Activated CD4-positive, alpha-beta T cell treated with anti-CD3 and anti-CD28 coated beads, Interleukin-2, amount 10 ng/mL, durations not matched to agents 24 days and 14 days (primary cell): ENCODE results near the gene RIPK3. TPM values are rescaled to one million over a fixed set of nuclear protein-coding genes. Genes with fewer than 3 reads are reported as not detected.

Experiments
- DNase-seq: peaks from one replicate; pipeline ENCODE4 v3.0.0; 2022
- H3K27ac Mint-ChIP-seq: one replicate; pipeline ENCODE4 v1.8.0; 2022; ENCODE audit warnings: mild to moderate bottlenecking, mixed read lengths
- H3K27me3 Mint-ChIP-seq: one replicate; pipeline ENCODE4 v1.8.0; 2022; ENCODE audit warnings: mixed read lengths
- H3K36me3 Mint-ChIP-seq: one replicate; pipeline ENCODE4 v1.8.0; 2022; ENCODE audit warnings: low read depth, mild to moderate bottlenecking, mixed read lengths
- H3K4me1 Mint-ChIP-seq: one replicate; pipeline ENCODE4 v1.8.0; 2021; ENCODE audit warnings: mixed read lengths
- H3K4me3 Mint-ChIP-seq: one replicate; pipeline ENCODE4 v1.8.0; 2022; ENCODE audit warnings: mild to moderate bottlenecking, moderate library complexity, mixed read lengths
- H3K9me3 Mint-ChIP-seq: one replicate; pipeline ENCODE4 v1.8.0; 2021; ENCODE audit warnings: mixed read lengths
- intact Hi-C: fragments of 100-400 bp; cut with micrococcal nuclease; formaldehyde crosslinking; loops from one replicate; pipeline ENCODE4 v1.15.1; 2023
- total RNA-seq: library from RNA; stranded (reverse); gene quantifications from 2 replicates; pipeline ENCODE4 v1.2.3, GENCODE V29; 2022

The RIPK3 gene
- total RNA-seq, 1 donor from 2014 or later: 13.9 TPM

GRCh38 chr14:24314377-24315193 lies 25.2 kb downstream of the RIPK3 start:
- peak overlapping the region; percentile 81 for H3K27ac Mint-ChIP-seq
- peaks cover 62% of the 10 kb centered on the region for H3K4me1 Mint-ChIP-seq
- intact Hi-C loops: no loop called here
- H3K9me3 Mint-ChIP-seq: no peaks in the 10 kb centered on the region
- H3K27me3 Mint-ChIP-seq: peaks cover 2% of the 10 kb centered on the region
- DNase-seq: no peak
- peaks cover 28% of the 10 kb centered on the region for H3K36me3 Mint-ChIP-seq
- peak overlapping the region; percentile 86 for H3K4me3 Mint-ChIP-seq

- peaks cover 34% of the 10 kb centered on the region for H3K36me3 Mint-ChIP-seq
- no peaks in the 10 kb centered on the region for H3K27me3 Mint-ChIP-seq
- H3K9me3 Mint-ChIP-seq: no peaks in the 10 kb centered on the region
- H3K27ac Mint-ChIP-seq: peak overlapping the region; percentile 81
- H3K4me3 Mint-ChIP-seq: peak overlapping the region; percentile 86
- intact Hi-C loops: no loop called here
- DNase-seq: no peak
- peaks cover 69% of the 10 kb centered on the region for H3K4me1 Mint-ChIP-seq
Measured at GRCh38 chr14:24313913-24314312, 25.9 kb downstream of the RIPK3 start.

GRCh38 chr14:24312736-24313507 lies 26.9 kb downstream of the RIPK3 start:
- intact Hi-C loops: no loop called here
- Mint-ChIP-seq H3K4me1 (peaks cover 74% of the 10 kb centered on the region), H3K36me3 (peaks cover 39% of the 10 kb centered on the region), H3K27me3 (no peaks in the 10 kb centered on the region), H3K9me3 (no peaks in the 10 kb centered on the region), H3K4me3 (peak overlapping the region; percentile 86), H3K27ac (peak overlapping the region; percentile 81)
- DNase-seq: peak; percentile 86

GRCh38 chr14:24311837-24312615 lies 27.8 kb downstream of the RIPK3 start:
- Mint-ChIP-seq H3K36me3 (peaks cover 41% of the 10 kb centered on the region), H3K27ac (peak overlapping the region; percentile 81), H3K4me3 (peak overlapping the region; percentile 86), H3K27me3 (no peaks in the 10 kb centered on the region), H3K9me3 (no peaks in the 10 kb centered on the region), H3K4me1 (peaks cover 72% of the 10 kb centered on the region)
- intact Hi-C loops: loop anchor here (2.0 kb wide), 2 partner anchors 21 to 131 kb away; partner anchors contain the start of gene SDR39U1
- peak; percentile 64 for DNase-seq

- no peaks in the 10 kb centered on the region for H3K27me3 Mint-ChIP-seq
- peak; percentile 89 for DNase-seq
Measured at GRCh38 chr14:24310646-24311604, 28.9 kb downstream of the RIPK3 start, which contains the start of gene LTB4R. TSS of gene LTB4R (plus strand) at chr14:24311502. CDS start at chr14:24315652, 4,150 bp downstream.

GRCh38 chr14:24310265-24310645 lies 29.5 kb downstream of the RIPK3 start:
- Mint-ChIP-seq H3K36me3 (peaks cover 53% of the 10 kb centered on the region), H3K27ac (peak overlapping the region; percentile 91), H3K27me3 (no peaks in the 10 kb centered on the region), H3K4me3 (peak overlapping the region; percentile 86), H3K9me3 (no peaks in the 10 kb centered on the region), H3K4me1 (peaks cover 62% of the 10 kb centered on the region)
- DNase-seq: no peak
- intact Hi-C loops: loop anchor here (2.0 kb wide), 2 partner anchors 23 to 133 kb away; partner anchors contain the start of gene SDR39U1

More at GRCh38 chr14:24310646-24311604, 28.9 kb downstream of the RIPK3 start, which contains the start of gene LTB4R:
- Mint-ChIP-seq H3K4me1 (peaks cover 68% of the 10 kb centered on the region), H3K4me3 (peak within 1 kb of the TSS; percentile 86), H3K36me3 (peaks cover 49% of the 10 kb centered on the region), H3K27ac (peak within 1 kb of the TSS; percentile 91), H3K9me3 (no peaks in the 10 kb centered on the region)
- intact Hi-C loops: loop anchor here (2.0 kb wide), 2 partner anchors 22 to 132 kb away; partner anchors contain the start of gene SDR39U1

- H3K4me1 Mint-ChIP-seq: peaks cover 58% of the 10 kb centered on the region
- peak within 1 kb of the TSS; percentile 86 for H3K4me3 Mint-ChIP-seq
- peaks cover 58% of the 10 kb centered on the region for H3K36me3 Mint-ChIP-seq
- no peaks in the 10 kb centered on the region for H3K9me3 Mint-ChIP-seq
- H3K27ac Mint-ChIP-seq: peak within 1 kb of the TSS; percentile 91
- intact Hi-C loops: loop anchor here (2.0 kb wide), 3 partner anchors 23 to 133 kb away; partner anchors contain the start of genes SDR39U1 and TINF2
- no peak for DNase-seq
- H3K27me3 Mint-ChIP-seq: no peaks in the 10 kb centered on the region
Measured at GRCh38 chr14:24309538-24310264, 30.1 kb downstream of the RIPK3 start, which contains the start of gene LTB4R2. TSS of gene LTB4R2 (plus strand) at chr14:24310140. CDS start at chr14:24310665, 525 bp downstream.

- Mint-ChIP-seq H3K27me3 (no peaks in the 10 kb centered on the region), H3K4me1 (peaks cover 47% of the 10 kb centered on the region), H3K4me3 (peak overlapping the region; percentile 2), H3K27ac (no peak overlapping the region), H3K9me3 (no peaks in the 10 kb centered on the region), H3K36me3 (peaks cover 62% of the 10 kb centered on the region)
- no peak for DNase-seq
- intact Hi-C loops: loop anchor here (1.0 to 2.0 kb wide), 3 partner anchors 8 to 123 kb away; partner anchors contain the start of gene TINF2
Measured at GRCh38 chr14:24308342-24309124, 31.3 kb downstream of the RIPK3 start.

GRCh38 chr14:24307575-24308341 lies 32.0 kb downstream of the RIPK3 start, which contains the start of gene CIDEB:
TSS of gene CIDEB (minus strand) at chr14:24307977. CDS start at chr14:24307858, 119 bp downstream.
- H3K4me1 Mint-ChIP-seq: peaks cover 39% of the 10 kb centered on the region

GRCh38 chr14:24307156-24307574 lies 32.6 kb downstream of the RIPK3 start:
- H3K9me3 Mint-ChIP-seq: no peaks in the 10 kb centered on the region
- DNase-seq: no peak
- H3K27me3 Mint-ChIP-seq: no peaks in the 10 kb centered on the region
- intact Hi-C loops: no loop called here
- peak overlapping the region; percentile 5 for H3K27ac Mint-ChIP-seq
- peaks cover 33% of the 10 kb centered on the region for H3K4me1 Mint-ChIP-seq
- H3K4me3 Mint-ChIP-seq: no peak overlapping the region
- H3K36me3 Mint-ChIP-seq: peaks cover 73% of the 10 kb centered on the region

More at GRCh38 chr14:24307575-24308341, 32.0 kb downstream of the RIPK3 start, which contains the start of gene CIDEB:
- peak within 1 kb of the TSS; percentile 58 for H3K27ac Mint-ChIP-seq
- peaks cover 67% of the 10 kb centered on the region for H3K36me3 Mint-ChIP-seq
- H3K9me3 Mint-ChIP-seq: no peaks in the 10 kb centered on the region
- peak; percentile 89 for DNase-seq
- intact Hi-C loops: loop anchor here (1.0 to 2.0 kb wide), 3 partner anchors 7 to 124 kb away; partner anchors contain the start of gene TINF2
- H3K4me3 Mint-ChIP-seq: peak within 1 kb of the TSS; percentile 2
- H3K27me3 Mint-ChIP-seq: no peaks in the 10 kb centered on the region
